CD1c-positive myeloid dendritic cell (primary cell): ENCODE data around the gene CCDC88A.
A peak's percentile ranks its signal among the peaks of the same experiment; 100 is the strongest.
"Not testable (repeated sequence)": the region's sequence is repeated elsewhere in the genome, so short reads cannot be mapped to it uniquely, and the experiment has no call there.

Source experiments
- DNase-seq: peaks from one replicate; pipeline ENCODE4 v3.0.0-alpha.2; 2016; ENCODE audit errors: extremely low spot score

The CCDC88A gene

DNA sequence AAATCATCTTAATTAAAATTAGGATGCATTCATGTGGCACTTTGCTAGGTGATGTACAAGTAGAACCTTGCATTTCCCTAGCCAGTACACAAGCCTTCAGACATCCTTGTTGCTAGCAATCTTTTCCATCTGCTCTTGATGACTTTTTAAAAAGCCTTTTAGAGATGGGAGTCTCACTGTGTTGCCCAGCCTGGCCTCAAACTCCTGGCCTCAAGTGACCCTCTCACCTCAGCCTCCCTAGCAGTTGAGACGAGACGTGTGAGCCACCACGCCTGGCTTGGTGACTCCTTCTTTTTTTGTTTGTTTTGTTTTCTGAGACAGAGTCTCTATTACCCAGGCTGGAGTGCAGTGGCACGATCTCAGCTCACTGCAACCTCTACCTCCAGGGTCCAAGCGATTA is 1.7 kb upstream of the CCDC88A start:
- no peak for DNase-seq

DNA sequence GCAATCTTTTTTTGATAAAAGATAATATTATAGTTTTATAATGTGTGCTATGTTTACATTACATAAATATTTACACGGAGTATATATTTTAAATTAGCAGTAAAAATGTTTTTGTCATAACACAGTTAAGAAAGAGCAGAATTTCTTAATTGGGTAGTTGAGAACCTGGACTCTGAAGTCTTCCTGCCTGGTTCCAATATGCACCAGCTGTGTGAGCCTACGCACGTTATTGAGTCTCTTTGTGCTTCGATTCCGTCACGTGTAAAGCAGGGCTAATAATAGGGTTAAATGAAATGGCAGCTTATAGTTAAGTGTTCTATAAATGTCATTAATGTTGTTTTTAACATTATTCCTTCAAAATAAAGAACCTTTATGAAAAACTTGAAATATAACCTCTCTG is 1.2 kb upstream of the CCDC88A start:
- DNase-seq, result no peak

GRCh38 chr2:55420439-55420725 is 726 bp upstream of the CCDC88A start:
- DNase-seq, result no peak

DNA sequence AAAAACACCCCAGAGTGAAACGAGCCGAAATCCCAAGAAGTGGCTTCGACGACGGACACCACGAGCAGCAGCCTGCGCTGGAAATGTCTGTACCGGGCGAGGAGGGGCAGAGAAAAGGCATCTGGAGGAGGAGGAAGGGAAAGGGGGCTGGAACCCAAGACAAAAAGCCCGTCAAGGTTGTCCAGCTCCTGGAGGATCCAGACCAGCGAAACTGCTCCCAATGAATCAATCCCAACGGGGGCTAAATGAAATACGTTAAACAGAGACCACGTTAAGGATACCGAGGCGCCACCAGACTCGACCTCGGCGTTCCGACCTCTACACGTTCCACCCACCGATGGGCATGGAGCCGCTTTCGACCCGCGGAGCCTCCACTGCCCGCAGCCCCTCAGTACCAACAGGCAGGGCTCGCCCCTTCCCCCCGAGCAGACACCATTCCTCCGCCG is 400 bp downstream of the CCDC88A start:
- DNase-seq, result no peak

DNA sequence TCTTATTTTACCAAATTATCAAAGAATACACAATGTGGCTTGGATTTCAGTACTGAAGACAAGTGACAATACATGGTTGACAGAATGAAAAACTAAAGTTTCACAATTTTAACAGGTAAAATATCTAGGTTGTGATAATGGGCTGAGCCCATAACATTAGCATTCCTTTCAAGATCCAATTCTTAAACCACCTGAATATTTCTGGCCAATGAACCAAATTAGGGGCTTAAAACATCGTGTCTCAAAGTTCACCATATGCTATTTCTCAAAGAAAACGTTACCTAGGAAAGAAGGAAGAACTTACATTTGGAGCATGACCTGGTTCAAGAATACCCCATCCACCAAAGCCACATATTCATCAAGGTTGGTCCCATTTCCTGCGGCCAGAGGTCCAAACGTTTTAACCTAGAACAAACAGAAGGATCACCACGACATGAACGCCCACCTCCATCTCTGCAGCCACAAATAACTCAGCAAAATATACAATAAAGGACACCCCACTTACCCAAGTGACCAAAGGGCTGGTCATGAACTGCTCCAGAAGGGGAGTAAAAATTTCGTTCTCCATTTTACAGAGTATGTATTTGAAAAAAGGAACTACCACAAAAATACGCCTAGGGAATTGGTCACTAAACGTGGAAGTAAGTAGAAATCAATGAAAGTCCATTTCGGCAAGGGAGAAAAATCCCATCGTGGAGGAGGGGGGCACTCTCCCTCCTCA is 984 bp downstream of the CCDC88A start:
- peak; percentile 83 for DNase-seq

- DNase-seq, result no peak
Measured at GRCh38 chr2:55418072-55418471, 1.6 kb downstream of the CCDC88A start.

DNA sequence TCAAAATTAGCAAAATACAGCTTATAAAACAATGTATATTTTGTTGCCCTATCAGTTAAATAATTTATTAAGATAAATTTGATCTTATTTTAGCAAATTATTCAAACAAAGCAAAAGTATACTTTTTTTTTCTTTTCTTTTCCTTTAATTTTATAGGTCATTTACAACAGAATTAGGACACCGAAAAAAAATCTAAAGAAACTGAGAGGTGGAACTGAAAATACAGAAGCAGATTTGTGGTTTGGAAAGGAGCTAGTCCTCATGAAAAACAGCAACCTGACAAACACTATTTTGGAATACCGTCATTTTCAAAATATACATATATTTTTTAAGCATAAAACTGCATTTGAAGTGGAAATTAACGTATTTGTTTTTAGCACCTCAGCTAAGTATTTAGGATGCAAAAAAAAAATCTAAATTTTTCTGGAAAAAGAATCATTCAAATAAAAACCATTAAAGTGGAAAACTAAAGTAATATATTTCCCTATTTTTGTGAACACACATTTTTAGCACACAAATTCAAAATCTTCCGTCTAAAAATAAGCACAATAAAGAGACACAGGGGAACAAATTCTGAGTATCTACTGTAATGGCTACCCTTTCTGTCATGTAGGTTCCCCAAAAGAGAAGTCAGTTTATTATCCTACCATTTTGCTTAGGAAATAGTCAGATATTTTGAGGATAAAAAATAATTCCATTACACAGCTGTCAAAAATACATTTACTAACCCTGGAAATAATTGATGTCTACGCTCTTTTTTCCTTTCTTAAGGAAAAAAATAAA is 2.7 kb downstream of the CCDC88A start:
- DNase-seq, result peak; percentile 61

DNA sequence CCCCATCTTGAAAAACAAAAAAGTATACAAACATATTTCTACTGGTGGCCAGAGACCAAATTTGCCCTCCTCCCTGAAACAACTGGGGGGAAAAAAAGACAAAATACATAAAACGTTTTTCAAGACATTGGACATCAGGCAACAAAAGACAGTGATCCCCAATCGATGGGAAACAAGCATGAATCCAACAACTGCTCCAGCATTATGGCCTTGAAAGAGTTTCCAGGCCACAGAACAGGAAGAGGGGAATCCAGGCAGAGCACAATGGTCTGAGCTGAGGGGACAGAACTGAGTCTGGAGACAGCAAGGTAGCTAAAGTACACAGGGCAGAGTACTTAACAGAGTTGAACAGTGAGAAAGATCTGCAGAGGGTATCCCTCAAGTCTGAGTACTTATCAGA is 4.4 kb downstream of the CCDC88A start:
- DNase-seq, result no peak

- DNase-seq, result no peak
Measured at GRCh38 chr2:55408918-55409868, 10.5 kb downstream of the CCDC88A start.

- DNase-seq, result no peak
Measured at GRCh38 chr2:55408098-55408882, 11.4 kb downstream of the CCDC88A start.

DNA sequence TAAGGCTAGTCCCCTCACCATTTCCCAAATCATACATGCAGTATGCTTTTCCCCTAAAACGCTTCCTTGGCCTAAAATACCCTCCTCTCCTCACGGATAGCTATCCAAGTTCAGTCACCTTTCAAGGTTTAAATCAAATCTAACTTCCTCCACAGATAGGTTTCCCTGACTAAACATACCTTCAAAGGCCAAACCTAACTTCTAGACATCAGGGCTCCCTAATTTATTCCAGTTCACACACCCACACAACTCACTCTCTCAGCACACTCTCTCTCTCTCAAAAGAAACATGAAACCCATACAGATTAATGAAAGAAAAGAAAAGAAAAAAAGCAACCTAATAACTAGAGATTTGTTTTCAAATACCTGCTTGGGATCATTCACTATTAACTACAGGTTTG is 14.5 kb downstream of the CCDC88A start:
- DNase-seq, result no peak

DNA sequence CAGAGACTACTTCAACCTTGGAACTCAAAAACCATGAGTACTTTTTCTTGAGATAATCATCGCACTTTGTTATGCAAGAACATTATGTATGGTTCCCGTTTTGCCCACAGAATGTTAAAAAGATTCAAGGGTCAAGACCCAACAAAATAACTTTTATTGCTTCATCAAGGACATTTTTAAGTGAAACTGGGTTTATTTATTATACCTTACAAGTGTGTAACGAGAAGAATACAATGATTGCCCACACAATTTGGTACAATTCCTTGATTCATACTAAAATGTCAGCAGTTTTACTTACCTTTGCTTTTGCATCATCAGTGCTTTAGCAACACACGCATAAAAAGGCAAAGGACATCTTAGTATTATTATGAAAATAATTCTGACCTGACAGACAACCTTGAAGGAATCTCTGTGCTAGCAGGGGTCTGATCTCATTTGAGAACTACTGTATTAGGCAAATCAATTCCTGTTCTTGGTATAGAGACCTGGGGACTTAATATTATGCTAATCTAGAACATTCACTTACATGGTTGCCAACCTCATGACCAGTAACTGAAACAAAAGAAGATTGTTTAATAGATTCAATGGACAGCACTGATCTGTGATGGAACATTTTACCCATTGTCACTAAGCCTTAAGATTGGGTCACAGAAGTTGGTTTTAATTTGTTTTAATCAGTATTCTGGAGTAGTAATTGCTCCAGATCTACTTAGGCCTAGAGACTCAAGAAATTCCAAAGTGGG is 16.2 kb downstream of the CCDC88A start:
- DNase-seq, result peak; percentile 42

GRCh38 chr2:55401124-55401523 is 18.5 kb downstream of the CCDC88A start:
- DNase-seq, result no peak

DNA sequence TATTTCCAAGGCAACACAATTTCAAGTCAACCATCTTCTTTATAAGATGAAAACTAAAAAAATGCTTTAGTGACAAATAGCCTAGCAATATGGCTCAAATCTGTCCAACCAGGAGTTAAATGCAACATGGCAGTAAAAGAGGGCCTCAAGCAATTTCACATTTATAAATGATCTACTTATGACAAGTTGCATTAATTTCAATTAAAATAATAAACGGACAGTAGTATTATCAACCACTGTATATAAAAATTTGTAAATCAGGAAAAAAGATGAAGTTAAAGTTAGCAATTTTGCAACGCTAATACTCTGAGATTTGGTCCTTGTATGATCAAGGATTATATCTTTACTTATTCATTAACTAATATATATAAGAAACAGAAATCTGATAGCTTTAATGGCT is 19.3 kb downstream of the CCDC88A start:
- no peak for DNase-seq

GRCh38 chr2:55399815-55400214 is 19.8 kb downstream of the CCDC88A start:
- DNase-seq, result no peak

GRCh38 chr2:55395724-55396605 is 23.7 kb downstream of the CCDC88A start:
- no peak for DNase-seq

DNA sequence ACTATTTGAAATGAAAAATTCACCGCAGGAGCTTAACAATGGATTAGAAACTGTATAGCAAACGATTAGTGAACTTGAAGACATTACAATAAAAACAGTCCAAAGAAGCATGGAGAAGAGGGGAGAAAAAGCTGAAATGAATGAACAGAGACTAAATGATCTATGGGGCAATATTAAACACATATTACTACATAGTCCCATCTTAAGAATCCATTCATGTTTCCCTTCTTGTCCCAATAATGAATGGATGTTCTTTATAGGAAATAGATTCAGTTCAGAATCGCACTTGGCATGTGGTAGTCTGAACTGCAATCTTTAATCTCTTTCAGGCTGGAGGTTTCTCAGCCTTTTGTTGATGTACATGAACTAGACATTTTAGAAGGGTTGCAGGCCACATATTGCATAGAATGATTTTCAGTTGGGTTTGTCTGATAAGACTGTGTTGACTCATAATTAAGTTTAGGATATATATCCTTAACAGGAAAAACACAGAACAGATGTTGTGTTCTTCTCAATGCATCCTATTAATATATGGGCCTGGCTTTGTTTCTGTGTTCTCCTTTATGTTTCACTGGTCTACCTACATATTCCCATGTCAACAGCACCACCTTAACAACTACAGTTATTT is 27.9 kb downstream of the CCDC88A start:
- no peak for DNase-seq

GRCh38 chr2:55391155-55391554 is 28.5 kb downstream of the CCDC88A start:
- no peak for DNase-seq

DNA sequence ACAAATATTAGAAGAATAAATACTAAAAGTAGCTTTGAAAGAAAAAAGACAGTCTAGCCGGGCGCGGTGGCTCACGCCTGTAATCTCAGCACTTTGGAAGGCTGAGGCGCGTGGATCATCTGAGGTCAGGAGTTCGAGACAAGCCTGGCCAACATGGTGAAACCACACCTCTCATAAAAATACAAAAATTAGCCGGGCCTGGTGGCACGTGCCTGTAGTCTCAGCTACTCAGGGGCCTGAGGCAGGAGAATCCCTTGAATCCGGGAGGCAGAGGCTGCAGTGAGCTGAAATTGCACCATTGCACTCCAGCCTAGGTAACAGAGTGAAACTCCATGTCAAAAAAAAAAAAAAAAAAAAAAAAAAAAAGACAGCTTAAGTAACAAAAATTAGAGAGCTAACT is 34.1 kb downstream of the CCDC88A start:
- not testable (repeated sequence) for DNase-seq
